GM18909 (cell line): ENCODE data around the gene USF1.

Source experiments
- ATAC-seq: cut with Tn5 transposase; IDR thresholded peaks from one replicate; pipeline ENCODE4 v1.9.1; 2021; ENCODE audit warnings: mild to moderate bottlenecking; ENCODE audit not compliant: unreplicated experiment, poor library complexity

The USF1 gene, protein sequence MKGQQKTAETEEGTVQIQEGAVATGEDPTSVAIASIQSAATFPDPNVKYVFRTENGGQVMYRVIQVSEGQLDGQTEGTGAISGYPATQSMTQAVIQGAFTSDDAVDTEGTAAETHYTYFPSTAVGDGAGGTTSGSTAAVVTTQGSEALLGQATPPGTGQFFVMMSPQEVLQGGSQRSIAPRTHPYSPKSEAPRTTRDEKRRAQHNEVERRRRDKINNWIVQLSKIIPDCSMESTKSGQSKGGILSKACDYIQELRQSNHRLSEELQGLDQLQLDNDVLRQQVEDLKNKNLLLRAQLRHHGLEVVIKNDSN

GRCh38 chr1:161045736-161046604 is at the start of gene USF1:
TSS of gene USF1 (minus strand) at chr1:161045977. CDS start at chr1:161043275, 2,702 bp downstream.
- ATAC-seq, result peak; percentile 68

DNA sequence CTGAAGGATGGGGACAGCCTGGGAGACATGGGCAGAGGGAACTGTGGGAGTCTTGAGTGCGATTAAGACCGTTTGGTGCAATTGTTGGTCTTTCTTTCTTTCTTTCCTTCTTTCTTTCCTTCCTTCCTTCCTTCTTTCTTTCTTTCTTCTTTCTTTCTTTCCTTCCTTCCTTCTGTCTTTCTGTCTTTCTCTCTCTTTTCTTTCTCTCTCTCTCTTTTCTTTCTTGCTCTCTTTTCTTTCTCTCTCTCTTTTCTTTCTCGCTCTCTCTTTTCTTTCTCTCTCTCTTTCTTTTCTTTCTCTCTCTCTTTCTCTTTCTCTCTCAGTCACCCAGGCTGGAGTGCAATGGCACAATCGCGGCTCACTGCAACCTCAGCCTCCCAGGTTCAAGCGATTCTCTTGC is 49.5 kb upstream of the USF1 start:
- ATAC-seq, result no peak

DNA sequence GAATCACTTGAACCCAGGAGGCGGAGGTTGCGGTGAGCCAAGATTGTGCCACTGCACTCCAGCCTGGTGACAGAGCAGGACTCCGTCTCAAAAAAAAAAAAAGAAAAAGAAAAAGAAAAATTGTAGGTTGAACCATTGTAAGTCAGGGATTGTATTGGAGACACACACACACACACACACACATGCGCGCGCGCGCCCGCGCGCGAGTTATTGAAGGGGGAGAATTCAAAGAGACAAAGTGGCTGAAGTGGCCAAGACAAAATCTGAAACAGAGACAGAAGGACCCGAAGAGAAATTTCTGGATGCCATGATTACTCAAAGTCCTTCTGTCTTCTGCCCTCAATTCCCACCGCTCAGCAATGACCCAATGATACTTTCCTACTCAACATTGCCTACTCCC is 48.7 kb upstream of the USF1 start:
- ATAC-seq, result no peak

DNA sequence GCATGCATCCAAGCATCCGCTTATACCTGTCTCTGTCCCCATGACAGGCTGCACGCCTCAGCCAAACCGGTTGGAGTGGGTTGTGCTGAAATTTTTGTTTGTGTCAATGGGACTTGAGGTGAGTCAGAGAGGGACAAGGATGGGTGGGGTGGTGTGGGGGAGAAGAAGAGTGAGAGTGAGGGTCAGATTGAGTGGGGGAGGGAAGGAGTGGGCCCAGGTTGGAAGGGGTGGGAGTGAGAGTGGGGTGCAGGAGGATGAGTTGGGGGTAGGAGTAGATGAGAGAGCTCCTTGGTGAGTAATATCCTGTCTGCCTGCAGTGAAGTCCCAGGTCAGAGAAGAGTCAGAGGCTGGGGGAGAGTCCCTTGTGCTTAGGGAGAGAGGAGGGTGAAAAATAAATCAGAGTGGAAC is 46.8 kb upstream of the USF1 start:
- no peak for ATAC-seq

GRCh38 chr1:161091796-161092507 is 46.2 kb upstream of the USF1 start:
- no peak for ATAC-seq

- ATAC-seq, result no peak
Measured at GRCh38 chr1:161091093-161091492, 45.3 kb upstream of the USF1 start.

- no peak for ATAC-seq
Measured at GRCh38 chr1:161090617-161091016, 44.8 kb upstream of the USF1 start.

GRCh38 chr1:161089938-161090337 is 44.2 kb upstream of the USF1 start:
- no peak for ATAC-seq

DNA sequence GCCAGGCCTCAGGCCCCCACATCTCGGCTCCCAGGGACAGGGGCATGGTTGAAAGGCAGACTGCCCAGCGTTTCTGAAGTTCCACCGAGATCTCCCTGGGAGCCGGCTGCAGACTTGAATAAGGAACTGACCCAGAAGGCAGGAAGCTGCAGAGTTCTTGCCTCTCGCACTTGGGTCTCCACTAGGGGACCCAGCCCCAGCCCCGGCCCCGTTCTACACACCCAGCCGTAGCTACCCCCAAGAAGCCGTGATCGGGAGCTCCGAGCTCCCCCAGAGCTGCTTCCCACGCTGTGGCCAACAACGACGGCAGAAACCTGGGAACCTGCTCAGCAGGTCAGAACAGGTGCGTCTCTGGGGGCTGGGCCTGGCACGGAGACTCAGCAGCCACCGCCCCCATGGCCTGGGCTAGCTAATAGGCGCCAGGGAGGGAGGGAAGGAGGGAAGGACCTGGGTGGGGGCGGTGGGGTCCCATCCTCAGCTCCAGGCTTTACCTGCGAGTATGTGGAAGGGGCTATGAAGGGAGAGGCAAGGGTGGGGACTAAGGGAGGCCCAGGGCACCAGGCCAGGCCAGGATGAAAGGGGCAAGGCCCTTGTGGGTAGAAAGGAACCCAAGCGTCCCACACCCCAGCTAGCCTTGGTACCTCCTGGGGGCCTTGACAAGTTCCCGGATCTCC is 43.6 kb upstream of the USF1 start, which contains the start of gene NECTIN4:
NECTIN4 (minus strand) TSS at position 308 of the 674 bp plus-strand sequence; CDS start at position 46, 262 bp downstream.
- ATAC-seq, result no peak

GRCh38 chr1:161088587-161089110 is 42.9 kb upstream of the USF1 start:
- ATAC-seq, result no peak

- no peak for ATAC-seq
Measured at GRCh38 chr1:161086457-161086856, 40.7 kb upstream of the USF1 start.

DNA sequence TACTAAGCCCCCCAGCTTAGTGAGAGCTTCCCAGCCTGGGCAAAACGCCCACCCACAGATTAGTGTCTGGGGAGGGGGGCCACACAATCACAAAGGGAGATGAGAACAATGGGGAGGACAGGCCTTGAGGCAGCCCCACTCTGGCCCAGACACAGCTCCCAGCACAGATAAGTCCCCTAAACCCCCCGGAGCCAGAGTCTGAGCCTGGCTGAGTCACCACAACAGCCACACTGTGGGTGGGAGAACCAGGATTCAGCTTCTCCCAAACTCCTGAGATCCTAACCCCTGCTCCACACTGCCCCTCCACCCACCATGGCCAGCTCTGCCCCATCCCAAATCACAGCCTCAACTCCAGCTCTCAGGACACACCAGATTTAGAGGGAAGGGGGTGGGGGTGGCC is 39.4 kb upstream of the USF1 start:
- no peak for ATAC-seq

- ATAC-seq, result no peak
Measured at GRCh38 chr1:161084597-161084988, 38.8 kb upstream of the USF1 start.

DNA sequence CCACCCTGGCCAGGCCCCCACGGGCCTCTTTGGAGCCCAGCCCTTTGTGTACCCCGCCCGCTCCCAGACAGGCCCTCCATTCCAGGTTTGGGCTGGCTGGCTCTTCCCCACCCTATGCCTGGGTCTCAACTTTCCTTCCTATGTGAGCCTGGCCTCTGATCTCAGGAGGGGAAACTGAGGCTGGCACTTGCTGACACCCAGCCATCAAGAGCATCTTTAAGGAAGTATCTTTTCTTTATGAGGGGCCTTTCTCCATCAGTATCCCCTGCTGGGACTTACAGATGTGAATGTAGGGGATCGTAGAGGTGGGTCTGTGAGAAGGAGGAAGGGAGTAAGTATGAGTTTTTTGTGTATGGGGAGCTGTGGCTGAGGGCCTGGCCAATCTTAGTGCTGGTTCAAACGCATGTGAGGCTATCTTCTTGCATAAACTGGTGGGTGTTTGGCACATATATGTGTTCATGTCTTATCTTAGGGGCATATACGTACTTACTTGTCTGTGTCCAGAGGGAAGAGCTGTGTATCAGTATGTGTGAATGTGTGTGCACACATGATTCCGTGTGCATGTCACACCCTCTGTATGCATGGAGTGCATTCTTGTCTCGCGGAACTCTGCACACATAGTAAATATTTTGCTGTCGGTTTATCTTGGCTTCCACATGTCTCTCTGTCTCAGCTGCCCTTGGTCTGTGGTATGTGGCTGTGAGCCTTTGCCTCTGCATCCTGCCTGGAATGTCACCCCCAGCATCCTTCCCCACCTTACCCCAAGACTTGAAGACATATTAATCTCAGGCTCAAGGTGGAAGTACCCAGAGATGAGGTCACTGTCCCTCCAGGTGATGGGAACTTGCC is 38.2 kb upstream of the USF1 start:
- ATAC-seq, result no peak

GRCh38 chr1:161082996-161083747 is 37.4 kb upstream of the USF1 start:
- no peak for ATAC-seq

DNA sequence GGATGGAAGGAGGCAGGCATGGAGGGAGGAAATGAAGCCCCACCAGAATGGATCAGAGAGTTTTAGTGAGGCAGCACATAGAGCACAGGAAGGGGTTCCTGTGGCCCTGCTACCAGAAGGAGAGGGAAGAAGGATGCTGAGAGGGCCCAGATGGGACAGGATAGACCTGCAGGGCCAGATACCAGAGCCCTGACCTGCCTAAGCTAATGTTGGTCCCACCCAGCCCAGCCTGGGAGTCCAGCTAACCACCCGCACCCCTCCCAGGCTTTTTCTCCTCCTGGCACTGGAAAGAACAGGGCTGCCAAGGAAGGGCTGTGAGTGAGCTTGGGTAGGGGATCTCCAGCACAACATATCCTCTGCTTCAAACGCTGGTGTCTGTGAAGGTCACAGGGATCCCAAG is 36.7 kb upstream of the USF1 start:
- ATAC-seq, result no peak

GRCh38 chr1:161081519-161081918 is 35.7 kb upstream of the USF1 start:
- no peak for ATAC-seq
